Activated B cell treated with CpG ODN at 0.5 μM for 24 hours (primary cell): ENCODE measurements around the gene KCNMA1. TPM values are rescaled to one million over a fixed set of nuclear protein-coding genes. Genes with fewer than 3 reads are reported as not detected.

ENCODE experiments used
- ATAC-seq: fragments of 200-7000 bp; cut with Tn5 transposase; one replicate; pipeline ENCODE4 v1.10.0; 2021; ENCODE audit warnings: low read depth, mild to moderate bottlenecking, moderate library complexity
- CTCF ChIA-PET: fragments of 350-600 bp; sonication (Branson Sonifier 250); formaldehyde crosslinking; loops from one replicate; lab custom pipeline; 2021; ENCODE audit warnings: antibody characterized with exemption; lab: Charles Lee
- POLR2A ChIA-PET: fragments of 350-600 bp; sonication (Branson Sonifier 250); formaldehyde crosslinking; loops from one replicate; lab custom pipeline; 2021; ENCODE audit warnings: antibody characterized with exemption; lab: Charles Lee
- DNase-seq: peaks from one replicate; pipeline ENCODE4 v3.0.0; 2022
- H3K27ac Mint-ChIP-seq: one replicate; pipeline ENCODE4 v1.8.0; 2020; ENCODE audit warnings: mixed read lengths
- H3K27me3 Mint-ChIP-seq: one replicate; pipeline ENCODE4 v1.8.0; 2021; ENCODE audit warnings: mixed read lengths
- H3K36me3 Mint-ChIP-seq: one replicate; pipeline ENCODE4 v1.8.0; 2021; ENCODE audit warnings: low read depth, mixed read lengths
- H3K4me1 Mint-ChIP-seq: one replicate; pipeline ENCODE4 v1.8.0; 2021; ENCODE audit warnings: mixed read lengths
- H3K4me3 Mint-ChIP-seq: one replicate; pipeline ENCODE4 v1.8.0; 2020; ENCODE audit warnings: mild to moderate bottlenecking, mixed read lengths
- H3K9me3 Mint-ChIP-seq: one replicate; pipeline ENCODE4 v1.8.0; 2020; ENCODE audit warnings: mixed read lengths
- intact Hi-C: fragments of 100-400 bp; cut with micrococcal nuclease; formaldehyde crosslinking; loops from one replicate; pipeline ENCODE4 v1.15.1; 2024
- total RNA-seq: library from RNA; stranded (reverse); gene quantifications from 2 replicates; pipeline ENCODE4 v1.2.3, GENCODE V29; 2022
- TF ChIP-seq, protein P1 (sequence below): fragments of 200-600 bp; IDR thresholded peaks from one replicate; pipeline ENCODE4 v1.8.0; 2022; ENCODE audit warnings: antibody characterized with exemption, mild to moderate bottlenecking

Gene KCNMA1
- total RNA-seq, 1 donor from 2014 or later: 3.7 TPM

DNA sequence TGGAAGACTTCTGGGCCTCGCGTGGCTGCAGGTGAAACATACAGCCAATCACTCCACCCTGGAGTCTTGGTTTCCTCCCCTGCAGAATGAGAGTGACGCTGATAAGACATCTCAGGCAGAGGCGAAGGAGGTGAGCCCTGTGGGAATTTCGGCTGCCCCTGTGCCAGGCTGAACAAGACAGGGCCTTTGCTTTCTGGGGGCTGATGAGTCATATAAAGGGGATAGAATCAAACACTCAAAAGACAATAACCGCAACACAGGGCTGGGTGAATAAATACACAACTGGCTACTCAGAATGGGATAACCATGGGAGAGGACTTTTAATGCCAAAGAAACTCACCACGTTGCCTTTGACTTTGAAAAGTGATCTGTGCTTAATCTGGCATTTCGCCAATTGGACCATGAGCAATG is 143.8 kb downstream of the KCNMA1 start:
- H3K27ac Mint-ChIP-seq: no peak overlapping the region
- ChIA-PET CTCF (no interaction called here), POLR2A (no interaction called here)
- intact Hi-C loops: loop anchor here (1.0 kb wide), 1 partner anchor 147 kb away; no protein-coding TSS in a partner anchor
- DNase-seq: no peak
- H3K4me1 Mint-ChIP-seq: peaks cover 17% of the 10 kb centered on the region
- TF ChIP-seq, protein P1, sequence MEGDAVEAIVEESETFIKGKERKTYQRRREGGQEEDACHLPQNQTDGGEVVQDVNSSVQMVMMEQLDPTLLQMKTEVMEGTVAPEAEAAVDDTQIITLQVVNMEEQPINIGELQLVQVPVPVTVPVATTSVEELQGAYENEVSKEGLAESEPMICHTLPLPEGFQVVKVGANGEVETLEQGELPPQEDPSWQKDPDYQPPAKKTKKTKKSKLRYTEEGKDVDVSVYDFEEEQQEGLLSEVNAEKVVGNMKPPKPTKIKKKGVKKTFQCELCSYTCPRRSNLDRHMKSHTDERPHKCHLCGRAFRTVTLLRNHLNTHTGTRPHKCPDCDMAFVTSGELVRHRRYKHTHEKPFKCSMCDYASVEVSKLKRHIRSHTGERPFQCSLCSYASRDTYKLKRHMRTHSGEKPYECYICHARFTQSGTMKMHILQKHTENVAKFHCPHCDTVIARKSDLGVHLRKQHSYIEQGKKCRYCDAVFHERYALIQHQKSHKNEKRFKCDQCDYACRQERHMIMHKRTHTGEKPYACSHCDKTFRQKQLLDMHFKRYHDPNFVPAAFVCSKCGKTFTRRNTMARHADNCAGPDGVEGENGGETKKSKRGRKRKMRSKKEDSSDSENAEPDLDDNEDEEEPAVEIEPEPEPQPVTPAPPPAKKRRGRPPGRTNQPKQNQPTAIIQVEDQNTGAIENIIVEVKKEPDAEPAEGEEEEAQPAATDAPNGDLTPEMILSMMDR: no peak
- H3K36me3 Mint-ChIP-seq: no peaks in the 10 kb centered on the region
- H3K9me3 Mint-ChIP-seq: no peaks in the 10 kb centered on the region
- H3K27me3 Mint-ChIP-seq: no peaks in the 10 kb centered on the region
- no peak overlapping the region for H3K4me3 Mint-ChIP-seq
- ATAC-seq: no peak

DNA sequence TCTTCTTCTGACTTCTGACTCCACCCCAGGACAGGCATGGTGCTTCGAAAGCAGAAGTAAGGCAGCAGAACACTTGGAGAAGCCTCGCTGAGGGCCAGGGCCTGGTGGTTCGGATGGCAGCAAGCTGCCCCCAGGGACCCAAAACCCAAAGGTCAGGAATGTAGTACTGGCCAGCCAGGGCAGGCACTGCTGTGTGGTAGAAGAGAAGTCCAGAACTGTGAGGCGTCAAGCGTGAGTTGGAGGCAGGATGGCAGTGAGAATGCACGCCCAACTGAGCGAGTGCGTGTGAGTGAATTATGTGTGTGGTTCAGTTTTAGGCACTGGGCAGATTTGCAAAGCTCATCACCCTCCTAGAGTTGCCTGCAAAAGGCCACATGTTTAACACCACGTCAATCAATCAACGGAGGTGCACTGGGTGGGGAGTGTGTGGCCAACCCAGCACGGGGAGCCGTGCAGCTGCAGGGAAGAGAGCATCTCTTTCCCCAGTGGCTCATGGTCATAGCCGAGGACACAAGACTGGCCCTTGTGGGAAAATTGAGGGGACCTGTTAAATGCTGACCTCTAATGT is 144.3 kb downstream of the KCNMA1 start:
- CTCF ChIA-PET: no interaction called here
- ATAC-seq (no peak), DNase-seq (no peak)
- Mint-ChIP-seq H3K4me3 (peak overlapping the region; percentile 49), H3K27me3 (no peaks in the 10 kb centered on the region), H3K9me3 (no peaks in the 10 kb centered on the region), H3K36me3 (no peaks in the 10 kb centered on the region), H3K27ac (no peak overlapping the region), H3K4me1 (peaks cover 17% of the 10 kb centered on the region)
- TF ChIP-seq, protein P1: no peak
- POLR2A ChIA-PET: no interaction called here
- intact Hi-C loops: no loop called here

DNA sequence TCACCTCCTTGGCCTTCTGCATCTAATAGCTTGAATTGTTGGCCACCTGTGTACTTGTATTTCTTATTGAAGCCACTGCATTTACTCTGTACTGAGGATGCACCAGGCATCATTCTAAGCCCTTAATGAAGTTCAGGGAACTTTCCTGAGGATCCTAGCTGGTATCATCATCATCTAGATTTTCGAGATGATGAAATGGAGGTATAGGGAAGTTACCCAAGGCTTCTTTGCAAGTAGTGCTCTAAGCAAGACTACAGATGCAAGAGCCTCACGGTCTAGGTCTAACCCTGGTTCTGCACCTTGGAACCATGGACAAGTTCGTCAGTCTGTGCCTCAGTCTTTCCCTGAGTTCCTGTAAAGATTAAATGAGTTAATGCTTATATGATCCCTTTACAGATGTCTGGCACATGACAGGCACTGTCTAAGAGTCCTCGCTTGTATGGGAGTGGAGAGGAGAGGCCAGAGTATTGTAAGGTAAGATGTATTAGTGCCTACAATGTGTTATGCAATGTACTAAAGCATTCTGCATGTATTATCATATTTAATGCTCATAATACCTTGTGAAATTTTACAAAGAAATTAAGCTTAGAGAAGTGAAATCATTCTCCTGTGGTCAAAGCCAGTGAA is 145.1 kb downstream of the KCNMA1 start:
- ChIA-PET POLR2A (no interaction called here), CTCF (no interaction called here)
- Mint-ChIP-seq H3K4me3 (no peak overlapping the region), H3K9me3 (no peaks in the 10 kb centered on the region), H3K36me3 (no peaks in the 10 kb centered on the region), H3K27me3 (no peaks in the 10 kb centered on the region), H3K27ac (no peak overlapping the region), H3K4me1 (peaks cover 17% of the 10 kb centered on the region)
- ATAC-seq (no peak), DNase-seq (no peak)
- TF ChIP-seq, protein P1: no peak
- intact Hi-C loops: no loop called here

DNA sequence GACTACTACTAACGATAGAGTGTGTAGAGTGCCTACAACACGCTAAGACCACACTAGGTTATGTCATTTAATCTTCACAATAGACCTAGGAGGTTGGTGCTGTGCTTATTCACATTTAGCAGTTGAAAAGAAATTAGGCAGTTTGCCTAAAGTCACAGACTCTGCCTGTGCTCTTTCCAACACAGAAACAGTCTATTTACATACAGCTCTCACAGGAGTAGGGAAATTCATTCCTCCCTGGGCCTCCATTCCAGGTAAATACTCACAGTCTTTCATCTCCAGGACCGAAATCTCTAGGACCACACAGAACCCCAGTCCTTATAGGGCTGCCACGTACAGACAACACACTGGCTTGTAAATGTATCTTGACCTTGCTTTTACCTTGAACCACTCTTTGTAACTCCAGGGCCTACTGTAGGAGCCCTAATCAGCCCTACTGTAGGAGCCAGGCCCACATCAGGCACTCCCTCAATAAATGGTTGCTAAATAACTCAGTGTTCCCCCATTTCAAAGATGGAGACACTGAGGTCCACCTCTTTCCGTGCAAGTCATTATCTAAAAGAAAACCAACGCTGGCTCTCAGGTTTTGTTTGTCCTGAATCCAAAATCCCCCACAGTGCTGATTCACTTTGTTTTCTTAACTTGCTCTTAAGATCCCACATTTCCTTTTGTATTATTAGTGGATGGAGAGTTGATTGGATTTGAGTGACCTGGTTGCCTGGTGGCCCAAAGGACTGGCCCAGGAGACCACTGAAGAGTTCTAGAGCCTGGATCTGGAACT is 146.9 kb downstream of the KCNMA1 start:
- POLR2A ChIA-PET: no interaction called here
- CTCF ChIA-PET: no interaction called here
- TF ChIP-seq, protein P1: no peak
- no peaks in the 10 kb centered on the region for H3K27me3 Mint-ChIP-seq
- DNase-seq (no peak), ATAC-seq (no peak)
- intact Hi-C loops: no loop called here
- H3K36me3 Mint-ChIP-seq: no peaks in the 10 kb centered on the region
- no peak overlapping the region for H3K27ac Mint-ChIP-seq
- no peaks in the 10 kb centered on the region for H3K9me3 Mint-ChIP-seq
- H3K4me3 Mint-ChIP-seq: no peak overlapping the region
- H3K4me1 Mint-ChIP-seq: peaks cover 17% of the 10 kb centered on the region

DNA sequence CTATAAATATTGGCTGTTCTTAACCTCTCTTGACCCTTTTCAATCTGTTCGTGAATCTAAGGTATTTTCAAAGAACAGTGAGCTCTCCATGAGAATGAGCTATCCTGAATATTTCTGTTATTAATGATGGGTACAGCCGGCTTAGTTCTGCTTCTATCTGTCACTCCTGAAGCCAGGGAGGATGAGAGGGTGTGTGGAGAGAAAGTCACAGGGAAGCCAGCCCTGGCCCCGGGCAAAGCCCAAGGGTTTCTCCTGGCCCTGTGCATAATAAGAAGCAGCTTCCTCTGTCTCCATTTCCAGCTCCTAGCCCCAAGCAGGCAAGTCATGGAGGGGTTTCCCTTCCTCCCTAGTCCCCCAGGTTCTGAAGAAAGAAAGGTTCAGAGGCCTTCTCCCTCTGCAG is 151.1 kb downstream of the KCNMA1 start:
- Mint-ChIP-seq H3K9me3 (no peaks in the 10 kb centered on the region), H3K36me3 (no peaks in the 10 kb centered on the region), H3K27me3 (no peaks in the 10 kb centered on the region), H3K27ac (no peak overlapping the region), H3K4me1 (no peaks in the 10 kb centered on the region), H3K4me3 (no peak overlapping the region)
- POLR2A ChIA-PET: no interaction called here
- CTCF ChIA-PET: no interaction called here
- ATAC-seq (no peak), DNase-seq (no peak)
- intact Hi-C loops: no loop called here
- TF ChIP-seq, protein P1: no peak
